H1 (cell line): ENCODE data around the gene VPS41.

ENCODE experiments used
- EZH2 ChIP-seq: fragments of 200-600 bp; sonication (generic); IDR thresholded peaks from 2 replicates; pipeline ENCODE4 v1.7.1; 2012; ENCODE audit warnings: low read depth, mild to moderate bottlenecking, moderate library complexity, low read length, inconsistent platforms; ENCODE audit not compliant: severe bottlenecking
- GABPA ChIP-seq: IDR thresholded peaks from 2 replicates; pipeline ENCODE4 v1.6.1; 2011; ENCODE audit warnings: mild to moderate bottlenecking, low read length, moderate library complexity, borderline replicate concordance; ENCODE audit not compliant: insufficient read depth
- KDM1A ChIP-seq: fragments of 200-600, 300-600 bp; sonication (generic); IDR thresholded peaks from 2 replicates; pipeline ENCODE4 v1.7.1; 2016; ENCODE audit warnings: mild to moderate bottlenecking, low read length, borderline replicate concordance
- NRF1 ChIP-seq: IDR thresholded peaks from 2 replicates; pipeline ENCODE4 v1.6.1; 2011; ENCODE audit warnings: mild to moderate bottlenecking, low read depth, low read length, improper control_type of control experiment
- PHF8 ChIP-seq: fragments of 200-600 bp; sonication (generic); conservative IDR thresholded peaks from 2 replicates; pipeline ENCODE4 v1.7.1; 2012; ENCODE audit warnings: low read depth, mild to moderate bottlenecking, inconsistent platforms, low read length, moderate library complexity
- POLR2A ChIP-seq, 2 experiments: IDR thresholded peaks; 1 replicate in 1 of 2; 2 replicates in 1 of 2; pipeline ENCODE4 v1.6.1; 2011; ENCODE audit warnings: low read depth in 2 of 2, low read length in 2 of 2, mild to moderate bottlenecking in 2 of 2; ENCODE audit errors: control extremely low read depth in 1 of 2
- RBBP5 ChIP-seq: IDR thresholded peaks from 2 replicates; pipeline ENCODE4 v1.7.1; 2012; ENCODE audit warnings: low read depth, mild to moderate bottlenecking, inconsistent platforms, low read length, moderate library complexity, borderline replicate concordance
- RFX5 ChIP-seq: IDR thresholded peaks from 2 replicates; pipeline ENCODE4 v1.6.1; 2011; ENCODE audit warnings: low read depth, low read length, improper control_type of control experiment, borderline replicate concordance
- SP4 ChIP-seq: IDR thresholded peaks from 2 replicates; pipeline ENCODE4 v1.6.1; 2012; ENCODE audit warnings: low read length, inconsistent platforms
- SUZ12 ChIP-seq: fragments of 200-600 bp; sonication (generic); IDR thresholded peaks from 2 replicates; pipeline ENCODE4 v1.6.1; 2012; ENCODE audit warnings: mild to moderate bottlenecking, inconsistent platforms, low read length, moderate library complexity, mixed read lengths
- TF ChIP-seq, protein P1 (sequence below), 3 experiments: IDR thresholded peaks; 1 replicate in 2 of 3; 2 replicates in 1 of 3; pipeline versions ENCODE4 v1.5.1 to v1.6.1; 2011; ENCODE audit warnings: low read length in 3 of 3, mild to moderate bottlenecking in 3 of 3, inconsistent platforms in 2 of 3, low read depth in 1 of 3, moderate library complexity in 1 of 3; ENCODE audit not compliant: insufficient read depth in 1 of 3; ENCODE audit errors: control extremely low read depth in 1 of 3
- TF ChIP-seq, protein P2 (sequence below): IDR thresholded peaks from 2 replicates; pipeline ENCODE4 v1.6.1; 2012; ENCODE audit warnings: inconsistent platforms

DNA sequence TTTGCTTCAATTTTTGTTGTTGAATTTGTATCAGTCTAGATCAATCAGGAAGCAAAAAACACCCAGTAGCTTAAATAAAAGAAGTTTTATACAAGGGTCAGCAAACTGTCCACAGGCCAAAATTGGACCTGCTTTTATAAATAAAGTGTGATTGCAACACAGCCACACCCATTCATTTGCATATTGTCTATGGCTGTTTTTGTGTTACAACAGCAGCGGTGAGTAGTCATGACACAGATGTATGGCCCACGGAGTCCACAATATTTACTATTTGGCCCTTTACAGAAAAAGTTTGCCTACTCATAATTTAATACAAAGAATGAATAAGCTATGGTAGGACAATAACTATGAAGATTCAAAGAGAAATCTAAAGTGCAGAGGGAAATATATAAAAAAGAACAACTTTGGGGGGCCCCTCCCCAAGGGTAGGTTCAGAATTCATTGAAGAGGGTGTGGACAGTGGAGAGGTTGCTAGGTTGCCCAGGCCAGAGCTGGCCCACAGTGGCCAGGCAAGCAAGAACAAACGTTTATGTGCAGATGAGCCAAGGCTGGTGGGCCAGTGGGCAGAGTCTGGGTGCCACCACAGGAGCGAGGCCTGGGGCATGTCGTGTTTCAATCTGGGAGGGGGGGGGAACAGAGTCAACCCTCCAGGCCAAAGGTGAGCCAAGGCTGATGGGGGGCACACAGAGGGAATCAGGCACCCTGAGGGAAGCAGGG lies 230.9 kb downstream of the VPS41 start:
- TF ChIP-seq GABPA (no peak), SP4 (no peak), POLR2A (IDR thresholded peaks at IDR 0.05; ENCODE audit: control extremely low read depth in 1 of 2, low read depth in 2 of 2, low read length in 2 of 2) (no peak), RFX5 (no peak), SUZ12 (no peak), NRF1 (no peak), KDM1A (no peak), EZH2 (no peak), RBBP5 (no peak), PHF8 (no peak)
- TF ChIP-seq, protein P1, sequence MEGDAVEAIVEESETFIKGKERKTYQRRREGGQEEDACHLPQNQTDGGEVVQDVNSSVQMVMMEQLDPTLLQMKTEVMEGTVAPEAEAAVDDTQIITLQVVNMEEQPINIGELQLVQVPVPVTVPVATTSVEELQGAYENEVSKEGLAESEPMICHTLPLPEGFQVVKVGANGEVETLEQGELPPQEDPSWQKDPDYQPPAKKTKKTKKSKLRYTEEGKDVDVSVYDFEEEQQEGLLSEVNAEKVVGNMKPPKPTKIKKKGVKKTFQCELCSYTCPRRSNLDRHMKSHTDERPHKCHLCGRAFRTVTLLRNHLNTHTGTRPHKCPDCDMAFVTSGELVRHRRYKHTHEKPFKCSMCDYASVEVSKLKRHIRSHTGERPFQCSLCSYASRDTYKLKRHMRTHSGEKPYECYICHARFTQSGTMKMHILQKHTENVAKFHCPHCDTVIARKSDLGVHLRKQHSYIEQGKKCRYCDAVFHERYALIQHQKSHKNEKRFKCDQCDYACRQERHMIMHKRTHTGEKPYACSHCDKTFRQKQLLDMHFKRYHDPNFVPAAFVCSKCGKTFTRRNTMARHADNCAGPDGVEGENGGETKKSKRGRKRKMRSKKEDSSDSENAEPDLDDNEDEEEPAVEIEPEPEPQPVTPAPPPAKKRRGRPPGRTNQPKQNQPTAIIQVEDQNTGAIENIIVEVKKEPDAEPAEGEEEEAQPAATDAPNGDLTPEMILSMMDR (IDR thresholded peaks at IDR 0.05; ENCODE audit: control extremely low read depth in 1 of 3, insufficient read depth in 1 of 3, low read depth in 1 of 3, low read length in 3 of 3) = no peak
- TF ChIP-seq, protein P2, sequence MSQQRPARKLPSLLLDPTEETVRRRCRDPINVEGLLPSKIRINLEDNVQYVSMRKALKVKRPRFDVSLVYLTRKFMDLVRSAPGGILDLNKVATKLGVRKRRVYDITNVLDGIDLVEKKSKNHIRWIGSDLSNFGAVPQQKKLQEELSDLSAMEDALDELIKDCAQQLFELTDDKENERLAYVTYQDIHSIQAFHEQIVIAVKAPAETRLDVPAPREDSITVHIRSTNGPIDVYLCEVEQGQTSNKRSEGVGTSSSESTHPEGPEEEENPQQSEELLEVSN = no peak
